WTC11 (cell line): ENCODE data around the gene UNC119B. TPM values are rescaled to one million over a fixed set of nuclear protein-coding genes. Genes with fewer than 3 reads are reported as not detected.
A peak's percentile ranks its signal among the peaks of the same experiment; 100 is the strongest.

Experiments used
- ATAC-seq: fragments of 200-7000 bp; cut with Tn5 transposase; 2 replicates; pipeline ENCODE4 v1.10.0; 2021; ENCODE audit warnings: mild to moderate bottlenecking, moderate library complexity
- CTCF ChIA-PET: fragments of 300-600 bp; sonication (Branson Sonifier 250); formaldehyde crosslinking; loops from one replicate; lab custom pipeline; 2021; ENCODE audit warnings: antibody characterized with exemption; lab: Charles Lee
- POLR2A ChIA-PET: fragments of 350-600 bp; sonication (Branson Sonifier 250); formaldehyde crosslinking; loops from one replicate; lab custom pipeline; 2021; ENCODE audit warnings: antibody characterized with exemption; lab: Charles Lee
- DNase-seq: peaks from one replicate; pipeline ENCODE4 v3.0.0; 2021; ENCODE audit warnings: low spot score
- H3K27ac Mint-ChIP-seq: 2 replicates; pipeline ENCODE4 v1.8.0; 2021; ENCODE audit warnings: mixed read lengths
- H3K27me3 Mint-ChIP-seq: 2 replicates; pipeline ENCODE4 v1.8.0; 2021; ENCODE audit warnings: low read depth, mild to moderate bottlenecking, moderate library complexity, mixed read lengths
- H3K36me3 Mint-ChIP-seq: 2 replicates; pipeline ENCODE4 v1.8.0; 2021; ENCODE audit warnings: mixed read lengths
- H3K4me1 Mint-ChIP-seq: 2 replicates; pipeline ENCODE4 v1.8.0; 2022; ENCODE audit warnings: mixed read lengths
- H3K4me3 Mint-ChIP-seq: 2 replicates; pipeline ENCODE4 v1.8.0; 2021; ENCODE audit warnings: mild to moderate bottlenecking, moderate library complexity, mixed read lengths
- H3K9me3 Mint-ChIP-seq: 2 replicates; pipeline ENCODE4 v1.8.0; 2021; ENCODE audit warnings: mixed read lengths
- CREB1 ChIP-seq: sonication (generic); formaldehyde crosslinking; IDR thresholded peaks from 2 replicates; pipeline ENCODE4 v1.8.0; 2023; ENCODE audit warnings: mild to moderate bottlenecking, missing genetic modification reagents
- EMX1 ChIP-seq: fragments of 250-450 bp; sonication (Bioruptor Pico); IDR thresholded peaks from 2 replicates; pipeline ENCODE4 v1.8.0; 2021; ENCODE audit warnings: mild to moderate bottlenecking
- HMGA2 ChIP-seq: fragments of 250-450 bp; sonication (Bioruptor Pico); IDR thresholded peaks from 2 replicates; pipeline ENCODE4 v1.4.0; 2021; ENCODE audit warnings: mild to moderate bottlenecking, moderate library complexity
- HMGXB4 ChIP-seq: sonication (generic); formaldehyde crosslinking; IDR thresholded peaks from 2 replicates; pipeline ENCODE4 v1.8.1; 2023; ENCODE audit warnings: mild to moderate bottlenecking, moderate library complexity, missing genetic modification reagents
- IRF2 ChIP-seq: sonication (generic); formaldehyde crosslinking; IDR thresholded peaks from 2 replicates; pipeline ENCODE4 v1.8.0; 2022; ENCODE audit warnings: low read depth, missing genetic modification reagents, borderline replicate concordance
- NR1H2 ChIP-seq: sonication (generic); formaldehyde crosslinking; IDR thresholded peaks from 2 replicates; pipeline ENCODE4 v1.9.0; 2021; ENCODE audit warnings: mild to moderate bottlenecking, moderate library complexity, missing genetic modification reagents
- PREB ChIP-seq: sonication (generic); formaldehyde crosslinking; IDR thresholded peaks from 2 replicates; pipeline ENCODE4 v1.8.1; 2022; ENCODE audit warnings: mild to moderate bottlenecking, missing genetic modification reagents, moderate library complexity, borderline replicate concordance
- USF2 ChIP-seq: sonication (generic); formaldehyde crosslinking; IDR thresholded peaks from 2 replicates; pipeline ENCODE4 v1.8.1; 2023; ENCODE audit warnings: mild to moderate bottlenecking, missing genetic modification reagents, moderate library complexity
- ZMAT4 ChIP-seq: fragments of 250-450 bp; sonication (Bioruptor Pico); IDR thresholded peaks from 2 replicates; pipeline ENCODE4 v1.9.0; 2021; ENCODE audit warnings: mild to moderate bottlenecking
- ZNF396 ChIP-seq: fragments of 250-450 bp; sonication (Bioruptor Pico); IDR thresholded peaks from 2 replicates; pipeline ENCODE4 v1.8.0; 2021; ENCODE audit warnings: mild to moderate bottlenecking, moderate library complexity, borderline replicate concordance
- ZNF423 ChIP-seq: fragments of 250-450 bp; sonication (Bioruptor Pico); IDR thresholded peaks from 2 replicates; pipeline ENCODE4 v2.1.2; 2022; ENCODE audit warnings: mild to moderate bottlenecking, moderate library complexity
- ZNF512 ChIP-seq: sonication (generic); formaldehyde crosslinking; IDR thresholded peaks from 2 replicates; pipeline ENCODE4 v1.8.1; 2022; ENCODE audit warnings: missing genetic modification reagents, borderline replicate concordance
- total RNA-seq: library from RNA; stranded (reverse); gene quantifications from 3 replicates; pipeline ENCODE4 v1.2.3, GENCODE V29; 2021
- TF ChIP-seq, protein P1 (sequence below): sonication (generic); formaldehyde crosslinking; IDR thresholded peaks from 2 replicates; pipeline ENCODE4 v1.8.0; 2023; ENCODE audit warnings: mild to moderate bottlenecking, missing genetic modification reagents
- TF ChIP-seq, protein P2 (sequence below): sonication (generic); formaldehyde crosslinking; IDR thresholded peaks from 2 replicates; pipeline ENCODE4 v1.8.0; 2022; ENCODE audit warnings: missing genetic modification reagents

The UNC119B gene
- total RNA-seq, 1 experiment from 2014 or later, result 53.3 TPM

GRCh38 chr12:120748242-120748641 lies 38.0 kb downstream of the UNC119B start:
- Mint-ChIP-seq H3K4me1 (no peaks in the 10 kb centered on the region), H3K4me3 (no peak overlapping the region), H3K36me3 (no peaks in the 10 kb centered on the region), H3K27ac (peak overlapping the region; percentile 67; the same call in 1 of the 2 replicates), H3K9me3 (no peaks in the 10 kb centered on the region), H3K27me3 (no peaks in the 10 kb centered on the region)
- no peak for DNase-seq
- no peak for ATAC-seq
- POLR2A ChIA-PET, result no interaction called here
- TF ChIP-seq HMGXB4 (no peak), ZNF512 (CRISPR knock-in tag) (no peak), IRF2 (CRISPR knock-in tag) (no peak), PREB (CRISPR knock-in tag) (no peak), ZMAT4 (CRISPR knock-in tag) (no peak), ZNF423 (CRISPR knock-in tag) (no peak), EMX1 (CRISPR knock-in tag) (no peak), CREB1 (CRISPR knock-in tag) (no peak)
- TF ChIP-seq, protein P1, sequence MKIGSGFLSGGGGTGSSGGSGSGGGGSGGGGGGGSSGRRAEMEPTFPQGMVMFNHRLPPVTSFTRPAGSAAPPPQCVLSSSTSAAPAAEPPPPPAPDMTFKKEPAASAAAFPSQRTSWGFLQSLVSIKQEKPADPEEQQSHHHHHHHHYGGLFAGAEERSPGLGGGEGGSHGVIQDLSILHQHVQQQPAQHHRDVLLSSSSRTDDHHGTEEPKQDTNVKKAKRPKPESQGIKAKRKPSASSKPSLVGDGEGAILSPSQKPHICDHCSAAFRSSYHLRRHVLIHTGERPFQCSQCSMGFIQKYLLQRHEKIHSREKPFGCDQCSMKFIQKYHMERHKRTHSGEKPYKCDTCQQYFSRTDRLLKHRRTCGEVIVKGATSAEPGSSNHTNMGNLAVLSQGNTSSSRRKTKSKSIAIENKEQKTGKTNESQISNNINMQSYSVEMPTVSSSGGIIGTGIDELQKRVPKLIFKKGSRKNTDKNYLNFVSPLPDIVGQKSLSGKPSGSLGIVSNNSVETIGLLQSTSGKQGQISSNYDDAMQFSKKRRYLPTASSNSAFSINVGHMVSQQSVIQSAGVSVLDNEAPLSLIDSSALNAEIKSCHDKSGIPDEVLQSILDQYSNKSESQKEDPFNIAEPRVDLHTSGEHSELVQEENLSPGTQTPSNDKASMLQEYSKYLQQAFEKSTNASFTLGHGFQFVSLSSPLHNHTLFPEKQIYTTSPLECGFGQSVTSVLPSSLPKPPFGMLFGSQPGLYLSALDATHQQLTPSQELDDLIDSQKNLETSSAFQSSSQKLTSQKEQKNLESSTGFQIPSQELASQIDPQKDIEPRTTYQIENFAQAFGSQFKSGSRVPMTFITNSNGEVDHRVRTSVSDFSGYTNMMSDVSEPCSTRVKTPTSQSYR (CRISPR knock-in tag), result no peak
- TF ChIP-seq, protein P2, sequence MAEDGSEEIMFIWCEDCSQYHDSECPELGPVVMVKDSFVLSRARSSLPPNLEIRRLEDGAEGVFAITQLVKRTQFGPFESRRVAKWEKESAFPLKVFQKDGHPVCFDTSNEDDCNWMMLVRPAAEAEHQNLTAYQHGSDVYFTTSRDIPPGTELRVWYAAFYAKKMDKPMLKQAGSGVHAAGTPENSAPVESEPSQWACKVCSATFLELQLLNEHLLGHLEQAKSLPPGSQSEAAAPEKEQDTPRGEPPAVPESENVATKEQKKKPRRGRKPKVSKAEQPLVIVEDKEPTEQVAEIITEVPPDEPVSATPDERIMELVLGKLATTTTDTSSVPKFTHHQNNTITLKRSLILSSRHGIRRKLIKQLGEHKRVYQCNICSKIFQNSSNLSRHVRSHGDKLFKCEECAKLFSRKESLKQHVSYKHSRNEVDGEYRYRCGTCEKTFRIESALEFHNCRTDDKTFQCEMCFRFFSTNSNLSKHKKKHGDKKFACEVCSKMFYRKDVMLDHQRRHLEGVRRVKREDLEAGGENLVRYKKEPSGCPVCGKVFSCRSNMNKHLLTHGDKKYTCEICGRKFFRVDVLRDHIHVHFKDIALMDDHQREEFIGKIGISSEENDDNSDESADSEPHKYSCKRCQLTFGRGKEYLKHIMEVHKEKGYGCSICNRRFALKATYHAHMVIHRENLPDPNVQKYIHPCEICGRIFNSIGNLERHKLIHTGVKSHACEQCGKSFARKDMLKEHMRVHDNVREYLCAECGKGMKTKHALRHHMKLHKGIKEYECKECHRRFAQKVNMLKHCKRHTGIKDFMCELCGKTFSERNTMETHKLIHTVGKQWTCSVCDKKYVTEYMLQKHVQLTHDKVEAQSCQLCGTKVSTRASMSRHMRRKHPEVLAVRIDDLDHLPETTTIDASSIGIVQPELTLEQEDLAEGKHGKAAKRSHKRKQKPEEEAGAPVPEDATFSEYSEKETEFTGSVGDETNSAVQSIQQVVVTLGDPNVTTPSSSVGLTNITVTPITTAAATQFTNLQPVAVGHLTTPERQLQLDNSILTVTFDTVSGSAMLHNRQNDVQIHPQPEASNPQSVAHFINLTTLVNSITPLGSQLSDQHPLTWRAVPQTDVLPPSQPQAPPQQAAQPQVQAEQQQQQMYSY (CRISPR knock-in tag), result no peak
- TF ChIP-seq, all 79 proteins: peak for 0
- CTCF ChIA-PET, result interaction anchor here (0.6 to 1.2 kb wide), 2 partner anchors 205 to 257 kb away, joined by 3 to 5 read pairs; no protein-coding TSS in a partner anchor

- DNase-seq, result no peak
- Mint-ChIP-seq H3K9me3 (peaks cover 4% of the 10 kb centered on the region), H3K36me3 (peaks cover 2% of the 10 kb centered on the region; the same call in 1 of the 2 replicates), H3K4me1 (no peaks in the 10 kb centered on the region), H3K27me3 (no peaks in the 10 kb centered on the region), H3K4me3 (no peak overlapping the region)
- POLR2A ChIA-PET, result no interaction called here
- CTCF ChIA-PET, result interaction anchor here (0.7 to 1.2 kb wide), 2 partner anchors 11 to 475 kb away, joined by 3 to 5 read pairs; no protein-coding TSS in a partner anchor
- no peak for ATAC-seq
- TF ChIP-seq USF2 (CRISPR knock-in tag), result no peak
- TF ChIP-seq ZNF396 (CRISPR knock-in tag), result no peak
- no peak for TF ChIP-seq NR1H2 (CRISPR knock-in tag)
- no peak for TF ChIP-seq HMGA2
- TF ChIP-seq, all 79 proteins: peak for 0
- no peak overlapping the region for H3K27ac Mint-ChIP-seq
These were observed 39.0 kb downstream of the UNC119B start for GRCh38 chr12:120749256-120749655.
